GM18951 (cell line): Measurements from ENCODE around the gene IL1B.

Source experiments
- POLR2A ChIP-seq: IDR thresholded peaks from 4 replicates; pipeline ENCODE4 v1.6.1; 2011; ENCODE audit warnings: mild to moderate bottlenecking; ENCODE audit not compliant: insufficient read length, insufficient read depth; ENCODE audit errors: extremely low read depth
- in situ Hi-C: fragments of 300-500 bp; cut with MboI; formaldehyde crosslinking; loops from one replicate; pipeline ENCODE4 v1.12.0; 2022; ENCODE audit warnings: low sequenced_read_pairs, mixed read lengths, inconsistent platforms; ENCODE audit not compliant: unreplicated experiment

IL1B gene

DNA sequence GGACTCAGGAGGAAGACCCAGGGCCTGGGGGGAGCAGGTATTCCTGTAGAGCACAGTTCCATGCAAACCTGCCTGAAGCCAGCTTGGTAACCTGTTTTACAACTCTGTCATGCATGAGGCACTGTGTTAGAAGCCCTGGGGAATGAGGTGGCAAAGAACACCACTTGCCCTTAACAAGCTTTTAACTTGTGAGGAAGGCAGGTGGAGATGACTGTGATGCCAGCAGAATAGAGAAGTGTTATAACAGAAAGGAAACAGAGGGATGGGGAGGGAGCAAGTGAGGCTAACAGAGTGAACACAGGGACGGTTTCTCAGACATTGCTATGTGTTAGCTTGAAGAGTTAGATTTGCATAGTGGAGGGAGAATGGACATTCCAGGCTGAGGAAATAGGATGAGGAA, 40.8 kb downstream of the IL1B start:
- TF ChIP-seq POLR2A: no peak
- in situ Hi-C loops: no loop called here

- in situ Hi-C loops: no loop called here
- no peak for TF ChIP-seq POLR2A
Observed at GRCh38 chr2:112794841-112795240, 41.7 kb downstream of the IL1B start.

- TF ChIP-seq POLR2A: no peak
- in situ Hi-C loops: no loop called here
Observed at GRCh38 chr2:112794131-112794733, 42.3 kb downstream of the IL1B start.

DNA sequence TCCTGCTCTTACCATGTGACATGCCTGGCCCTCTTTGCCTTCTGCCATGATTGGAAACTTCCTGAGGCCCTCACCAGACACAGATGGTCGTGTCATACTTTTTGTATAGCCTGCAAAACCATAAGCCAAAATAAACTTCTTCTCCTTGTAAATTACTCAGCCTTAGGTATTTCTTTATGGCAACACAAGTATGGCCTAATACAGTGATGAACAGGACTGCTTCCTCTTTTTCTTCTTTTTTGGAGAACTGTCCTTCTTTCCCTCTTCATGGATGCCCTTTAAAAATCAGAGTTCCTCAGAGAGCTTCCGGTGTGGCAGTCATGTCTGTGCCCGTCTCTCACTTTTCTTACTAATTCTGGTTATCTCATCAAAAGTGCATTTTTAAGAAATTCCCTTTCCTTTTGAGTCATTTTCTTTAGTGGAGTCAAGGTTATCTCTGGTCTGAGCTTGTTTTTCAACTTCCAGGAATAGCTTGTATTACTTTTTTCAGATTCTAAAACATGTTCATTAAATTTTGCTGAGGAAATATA, 43.1 kb downstream of the IL1B start:
- in situ Hi-C loops: no loop called here
- TF ChIP-seq POLR2A: no peak

DNA sequence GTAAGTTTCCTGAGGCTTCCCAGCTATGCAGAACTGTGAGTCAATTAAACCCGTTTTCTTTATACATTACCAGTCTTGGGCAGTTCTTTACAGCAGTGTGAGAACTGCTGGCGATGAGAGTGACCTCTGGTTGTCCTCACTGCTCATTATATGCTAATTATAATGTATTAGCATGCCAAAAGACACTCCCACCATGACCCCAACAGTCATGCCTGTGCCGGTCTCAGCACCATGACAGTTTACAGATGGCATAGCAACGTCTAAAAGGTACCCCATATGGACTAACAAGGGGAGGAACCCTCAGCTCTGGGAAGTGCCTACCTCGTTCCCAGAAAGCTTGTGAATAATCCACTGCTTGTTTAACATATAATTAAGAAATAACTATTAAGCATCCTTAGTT, 44.2 kb downstream of the IL1B start:
- in situ Hi-C loops: no loop called here
- TF ChIP-seq POLR2A: no peak

GRCh38 chr2:112791693-112792230, 44.8 kb downstream of the IL1B start:
- in situ Hi-C loops: no loop called here
- TF ChIP-seq POLR2A: no peak

GRCh38 chr2:112791019-112791418, 45.6 kb downstream of the IL1B start:
- in situ Hi-C loops: no loop called here
- TF ChIP-seq POLR2A: no peak

- in situ Hi-C loops: no loop called here
- no peak for TF ChIP-seq POLR2A
Observed at GRCh38 chr2:112790305-112790704, 46.3 kb downstream of the IL1B start.

GRCh38 chr2:112789186-112789585, 47.4 kb downstream of the IL1B start:
- in situ Hi-C loops: no loop called here
- no peak for TF ChIP-seq POLR2A

- in situ Hi-C loops: no loop called here
- TF ChIP-seq POLR2A: no peak
Observed at GRCh38 chr2:112788653-112789052, 47.9 kb downstream of the IL1B start.

DNA sequence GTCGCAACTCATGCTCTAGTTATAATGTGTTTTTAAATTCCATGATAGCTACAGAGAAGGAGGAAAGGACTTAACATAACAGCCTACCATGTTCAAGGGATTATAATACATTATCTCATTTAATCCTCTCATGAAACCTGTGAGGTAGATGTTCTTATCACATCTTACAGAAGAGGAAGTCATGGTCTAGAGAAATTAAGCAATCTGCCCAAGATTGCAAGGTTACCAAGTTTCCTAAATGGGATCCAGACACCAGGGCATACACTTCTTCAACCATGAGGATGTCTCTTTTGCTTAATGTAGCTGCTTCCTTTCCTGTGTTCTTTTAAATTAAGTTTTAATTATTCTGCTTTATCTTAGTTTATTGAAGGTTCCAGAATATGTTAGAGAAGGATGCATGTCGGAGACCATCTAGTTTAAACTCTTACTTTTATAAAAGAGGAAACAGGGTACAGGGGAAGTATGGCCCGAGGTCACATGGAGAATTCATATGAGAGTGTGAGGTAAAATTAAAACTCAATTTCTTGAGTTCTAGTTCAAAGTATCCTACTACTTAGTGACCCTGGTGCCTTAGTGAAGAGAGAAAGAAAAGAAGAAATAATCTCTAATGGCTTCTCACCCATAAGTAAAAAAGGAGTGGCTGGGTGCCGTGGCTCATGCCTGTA, 48.7 kb downstream of the IL1B start:
- in situ Hi-C loops: no loop called here

GRCh38 chr2:112787294-112787693, 49.3 kb downstream of the IL1B start:
- no peak for TF ChIP-seq POLR2A
- in situ Hi-C loops: no loop called here

More for the DNA sequence above, 48.7 kb downstream of the IL1B start:
- no peak for TF ChIP-seq POLR2A

DNA sequence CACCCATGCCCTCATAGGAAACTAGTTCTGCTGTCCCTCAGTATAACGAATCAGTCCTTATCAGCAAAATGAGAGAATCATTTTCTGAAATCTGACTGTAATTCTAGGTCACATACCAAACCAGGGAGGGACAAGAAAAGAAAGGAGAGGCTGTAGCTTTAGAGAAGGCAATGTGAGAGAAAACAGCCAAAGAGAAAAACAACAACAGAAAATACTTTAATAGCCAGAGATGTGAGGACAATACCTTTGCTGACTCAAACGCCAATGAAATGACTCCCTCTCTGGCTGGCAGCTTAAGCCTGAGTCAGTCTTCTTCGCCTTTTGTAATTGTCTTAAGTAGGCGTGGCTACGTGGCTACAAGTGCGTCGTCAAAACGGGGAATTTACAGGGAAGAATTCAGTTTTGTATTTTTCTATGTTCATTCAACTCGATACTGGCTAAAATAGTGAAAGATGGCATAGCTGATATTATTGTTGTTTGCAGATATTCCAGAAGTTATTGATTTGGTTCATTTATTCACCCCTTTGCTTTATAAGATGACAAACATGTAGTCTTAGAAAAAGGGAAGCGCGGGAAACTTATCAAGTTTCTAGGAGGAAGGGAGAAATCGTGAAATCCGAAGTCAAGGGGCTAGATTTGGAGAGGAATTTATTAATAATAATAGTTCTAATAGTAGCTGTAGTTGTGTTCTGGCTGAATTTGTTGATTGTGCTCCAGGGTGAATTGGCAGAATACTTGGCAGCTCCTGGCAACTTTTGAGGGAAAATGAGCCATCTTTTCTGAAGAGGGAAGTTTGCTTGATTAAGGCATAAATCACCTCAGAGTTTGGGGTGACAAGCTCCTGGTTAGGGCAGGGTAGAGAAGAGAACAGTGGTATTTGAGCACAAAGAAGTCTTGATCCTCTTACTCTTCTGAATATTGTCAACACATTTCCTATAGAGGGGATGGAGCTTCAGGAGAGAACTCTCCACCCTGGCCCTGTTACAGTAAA, 52.1 kb downstream of the IL1B start, which contains the start of gene IL1A:
TSS of gene IL1A (minus strand) at position 295 of the 991 bp plus-strand sequence. CDS start 723 bp downstream, outside the sequence.
- in situ Hi-C loops: no loop called here

More for the DNA sequence above, 52.1 kb downstream of the IL1B start, which contains the start of gene IL1A:
- TF ChIP-seq POLR2A: no peak
